ENCODE results near the gene RAMP3.

DNA sequence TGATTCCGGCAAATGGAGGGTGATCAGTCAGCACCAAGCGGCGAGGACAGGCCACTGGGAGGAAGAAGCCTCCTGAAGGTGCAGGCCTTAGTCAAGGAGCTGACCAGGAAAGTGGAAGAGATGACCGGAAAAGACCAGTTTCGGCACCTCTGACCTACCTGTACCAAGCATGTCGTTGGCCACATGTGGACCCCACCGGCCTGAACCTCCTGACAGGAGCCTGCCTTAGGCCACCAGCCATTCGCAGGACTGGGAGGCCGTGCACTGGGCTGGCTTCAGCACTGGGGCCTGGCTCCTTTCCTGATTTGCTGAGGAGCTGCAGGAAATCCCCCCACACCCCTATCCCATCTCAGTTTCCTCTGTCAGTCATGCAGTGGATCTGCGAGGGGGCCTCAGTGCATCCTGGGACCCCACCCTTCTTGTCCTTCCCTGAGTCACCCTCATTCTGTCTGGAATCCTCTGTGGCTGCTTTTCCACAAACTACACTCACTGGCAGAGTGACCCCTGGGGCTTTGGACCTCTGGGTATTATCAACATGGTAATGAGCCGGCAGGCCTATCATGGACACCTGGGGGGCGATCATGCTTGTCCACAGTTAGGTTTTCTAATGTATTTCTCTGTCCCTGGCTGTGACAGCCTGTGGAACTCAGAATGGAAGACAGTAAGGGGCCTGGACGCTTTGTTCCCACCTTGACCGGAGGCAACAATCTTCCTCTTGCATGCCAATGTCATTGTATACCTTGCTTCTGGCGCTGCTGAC is 33.0 kb downstream of the RAMP3 start:
- no peak for TF ChIP-seq EZH2 (IDR thresholded peaks at IDR 0.05; ENCODE audit: borderline replicate concordance, insufficient read depth, low read depth, low read length, poor library complexity, severe bottlenecking)
- TF ChIP-seq, protein P1, sequence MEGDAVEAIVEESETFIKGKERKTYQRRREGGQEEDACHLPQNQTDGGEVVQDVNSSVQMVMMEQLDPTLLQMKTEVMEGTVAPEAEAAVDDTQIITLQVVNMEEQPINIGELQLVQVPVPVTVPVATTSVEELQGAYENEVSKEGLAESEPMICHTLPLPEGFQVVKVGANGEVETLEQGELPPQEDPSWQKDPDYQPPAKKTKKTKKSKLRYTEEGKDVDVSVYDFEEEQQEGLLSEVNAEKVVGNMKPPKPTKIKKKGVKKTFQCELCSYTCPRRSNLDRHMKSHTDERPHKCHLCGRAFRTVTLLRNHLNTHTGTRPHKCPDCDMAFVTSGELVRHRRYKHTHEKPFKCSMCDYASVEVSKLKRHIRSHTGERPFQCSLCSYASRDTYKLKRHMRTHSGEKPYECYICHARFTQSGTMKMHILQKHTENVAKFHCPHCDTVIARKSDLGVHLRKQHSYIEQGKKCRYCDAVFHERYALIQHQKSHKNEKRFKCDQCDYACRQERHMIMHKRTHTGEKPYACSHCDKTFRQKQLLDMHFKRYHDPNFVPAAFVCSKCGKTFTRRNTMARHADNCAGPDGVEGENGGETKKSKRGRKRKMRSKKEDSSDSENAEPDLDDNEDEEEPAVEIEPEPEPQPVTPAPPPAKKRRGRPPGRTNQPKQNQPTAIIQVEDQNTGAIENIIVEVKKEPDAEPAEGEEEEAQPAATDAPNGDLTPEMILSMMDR (IDR thresholded peaks at IDR 0.05): no peak

Measured in B cell (primary cell).